HG03442 (cell line): ENCODE data around the gene SRRM4.

Experiments
- ATAC-seq: cut with Tn5 transposase; IDR thresholded peaks from one replicate; pipeline ENCODE4 v1.9.1; 2021; ENCODE audit warnings: mild to moderate bottlenecking, moderate library complexity; ENCODE audit not compliant: unreplicated experiment

Gene SRRM4

GRCh38 chr12:119157978-119158377 is 176.6 kb downstream of the SRRM4 start:
- no peak for ATAC-seq

GRCh38 chr12:119158402-119158801 is 177.1 kb downstream of the SRRM4 start:
- no peak for ATAC-seq

- no peak for ATAC-seq
Observed at GRCh38 chr12:119159844-119160243, 178.5 kb downstream of the SRRM4 start.

- no peak for ATAC-seq
Observed at GRCh38 chr12:119167902-119168301, 186.6 kb downstream of the SRRM4 start.

- ATAC-seq: no peak
Observed at GRCh38 chr12:119168721-119169120, 187.4 kb downstream of the SRRM4 start.

- ATAC-seq: no peak
Observed at GRCh38 chr12:119169150-119169549, 187.8 kb downstream of the SRRM4 start.

- no peak for ATAC-seq
Observed at GRCh38 chr12:119171291-119171690, 189.9 kb downstream of the SRRM4 start.

GRCh38 chr12:119171691-119172425 is 190.5 kb downstream of the SRRM4 start:
- no peak for ATAC-seq

GRCh38 chr12:119175081-119175480 is 193.7 kb downstream of the SRRM4 start:
- no peak for ATAC-seq

- no peak for ATAC-seq
Observed at GRCh38 chr12:119176267-119177055, 195.1 kb downstream of the SRRM4 start.

GRCh38 chr12:119177056-119177325 is 195.7 kb downstream of the SRRM4 start:
- no peak for ATAC-seq

- no peak for ATAC-seq
Observed at GRCh38 chr12:119177724-119178380, 196.5 kb downstream of the SRRM4 start.

- no peak for ATAC-seq
Observed at GRCh38 chr12:119178544-119179334, 197.4 kb downstream of the SRRM4 start, which contains the start of gene HSPB8. Gene HSPB8, plus strand, starts transcription at chr12:119178931. Its CDS starts 382 bp downstream, at chr12:119179313.

- ATAC-seq: no peak
Observed at GRCh38 chr12:119179335-119180021, 198.1 kb downstream of the SRRM4 start.

- ATAC-seq: no peak
Observed at GRCh38 chr12:119180380-119181040, 199.2 kb downstream of the SRRM4 start.

GRCh38 chr12:119181202-119181601 is 199.9 kb downstream of the SRRM4 start:
- no peak for ATAC-seq

- ATAC-seq: no peak
Observed at GRCh38 chr12:119181944-119182343, 200.6 kb downstream of the SRRM4 start.

GRCh38 chr12:119182701-119183493 is 201.6 kb downstream of the SRRM4 start:
- ATAC-seq: no peak
